Erythroblast (primary cell): ENCODE measurements around the gene CCR3.

Experiments
- DNase-seq, 2 experiments: peaks; one replicate each; lab custom pipeline; 2025; lab: John Stamatoyannopoulos, UW
- GATA1 ChIP-seq: IDR thresholded peaks from 2 replicates; pipeline ENCODE4 v1.6.1; 2011; ENCODE audit warnings: low read depth, mild to moderate bottlenecking, control low read depth, low read length, moderate library complexity
- POLR2A ChIP-seq: IDR thresholded peaks from 2 replicates; pipeline ENCODE4 v1.6.1; 2011; ENCODE audit warnings: mild to moderate bottlenecking, low read length

Gene CCR3

DNA sequence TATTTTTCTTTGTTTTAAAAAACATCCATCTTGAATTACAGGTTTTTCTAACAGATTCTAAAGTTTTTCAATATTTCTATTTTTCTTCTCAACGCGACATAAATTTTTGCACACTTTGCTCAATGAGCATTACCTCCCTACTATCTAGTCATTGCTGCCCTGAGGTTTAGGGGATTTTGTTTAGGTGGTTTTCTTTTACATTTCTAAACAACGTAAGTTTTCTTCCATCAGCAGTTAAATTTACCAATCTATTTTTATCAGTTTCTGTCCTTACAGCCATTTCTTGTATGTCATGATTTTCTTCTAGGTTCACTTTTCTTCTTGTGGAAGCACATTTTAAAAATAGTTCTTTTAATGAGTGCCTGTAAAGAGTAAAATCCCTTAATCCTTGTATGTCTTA is 62.5 kb downstream of the CCR3 start:
- DNase-seq, result no peak
- no peak for TF ChIP-seq GATA1
- no peak for TF ChIP-seq POLR2A

DNA sequence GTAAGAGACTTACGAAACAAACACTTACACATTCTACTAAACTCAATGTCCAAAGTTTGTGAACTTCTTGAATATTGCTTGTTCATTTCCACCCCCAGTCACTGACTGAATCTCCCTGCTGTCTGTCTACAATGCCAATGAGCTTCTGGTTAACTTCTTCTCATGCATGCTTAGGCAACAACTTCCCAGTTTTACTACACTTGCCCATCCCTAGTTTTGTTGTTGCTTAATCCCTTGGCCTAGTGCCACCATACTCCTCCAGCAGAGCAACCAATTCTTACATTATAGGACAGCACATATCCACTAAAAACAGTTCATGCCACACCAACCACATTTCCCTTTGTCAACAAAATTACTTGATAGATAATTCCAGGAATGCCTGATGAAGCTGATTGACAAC is 70.7 kb downstream of the CCR3 start:
- TF ChIP-seq POLR2A (no peak), GATA1 (no peak)
- DNase-seq, result no peak

- DNase-seq, result no peak
- no peak for TF ChIP-seq POLR2A
- TF ChIP-seq GATA1, result no peak
Measured at GRCh38 chr3:46314517-46314916, 72.3 kb downstream of the CCR3 start.

- DNase-seq, result no peak
- TF ChIP-seq POLR2A, result no peak
- TF ChIP-seq GATA1, result no peak
Measured at GRCh38 chr3:46316206-46316605, 73.9 kb downstream of the CCR3 start.
